ENCODE results near the gene C1orf116.

GRCh38 chr1:207049974-207050391, 17.4 kb upstream of the C1orf116 start:
- TF ChIP-seq CTCF (IDR thresholded peaks at IDR 0.05; ENCODE audit: poor library complexity, severe bottlenecking): peak; percentile 83
- no peak for TF ChIP-seq EZH2 (IDR thresholded peaks at IDR 0.05; ENCODE audit: borderline replicate concordance, insufficient read depth, low read length, poor library complexity, severe bottlenecking)

Measured in neural cell (in vitro differentiated cells).